NOMO-1 treated with dmso at 0.1 percent for 144 hours (cell line): Measurements from ENCODE around the gene PDE4B.

Experiments used
- DNase-seq: peaks from one replicate; lab custom pipeline; 2025; ENCODE audit not compliant: unreplicated experiment; lab: John Stamatoyannopoulos, UW

The PDE4B gene

GRCh38 chr1:66227966-66228365, 435.3 kb downstream of the PDE4B start:
- DNase-seq = no peak

- DNase-seq = no peak
These were observed 438.5 kb downstream of the PDE4B start for GRCh38 chr1:66231217-66231616.

GRCh38 chr1:66231681-66232463, 439.2 kb downstream of the PDE4B start:
- no peak for DNase-seq

- no peak for DNase-seq
These were observed 444.3 kb downstream of the PDE4B start for GRCh38 chr1:66237042-66237441.

GRCh38 chr1:66237722-66238479, 445.2 kb downstream of the PDE4B start:
- DNase-seq = no peak

- no peak for DNase-seq
These were observed 447.1 kb downstream of the PDE4B start for GRCh38 chr1:66239834-66240233.

- no peak for DNase-seq
These were observed 448.1 kb downstream of the PDE4B start for GRCh38 chr1:66240491-66241484.

- peak; percentile 45 for DNase-seq
These were observed 450.2 kb downstream of the PDE4B start for GRCh38 chr1:66242646-66243547.

GRCh38 chr1:66243548-66244130, 450.9 kb downstream of the PDE4B start:
- DNase-seq = no peak

GRCh38 chr1:66244429-66244828, 451.7 kb downstream of the PDE4B start:
- no peak for DNase-seq

- DNase-seq = no peak
These were observed 453.0 kb downstream of the PDE4B start for GRCh38 chr1:66245691-66246090.

GRCh38 chr1:66246351-66247269, 453.9 kb downstream of the PDE4B start:
- DNase-seq = no peak

GRCh38 chr1:66247415-66248208, 454.9 kb downstream of the PDE4B start:
- no peak for DNase-seq

GRCh38 chr1:66248257-66248656, 455.6 kb downstream of the PDE4B start:
- DNase-seq = no peak

- DNase-seq = no peak
These were observed 456.1 kb downstream of the PDE4B start for GRCh38 chr1:66248746-66249145.

GRCh38 chr1:66250075-66250474, 457.4 kb downstream of the PDE4B start:
- DNase-seq = no peak

- peak; percentile 5 for DNase-seq
These were observed 457.8 kb downstream of the PDE4B start for GRCh38 chr1:66250478-66250877.

- DNase-seq = peak; percentile 34
These were observed 458.9 kb downstream of the PDE4B start for GRCh38 chr1:66251546-66251945.
